Measurements from ENCODE around the gene IDH3B.

DNA sequence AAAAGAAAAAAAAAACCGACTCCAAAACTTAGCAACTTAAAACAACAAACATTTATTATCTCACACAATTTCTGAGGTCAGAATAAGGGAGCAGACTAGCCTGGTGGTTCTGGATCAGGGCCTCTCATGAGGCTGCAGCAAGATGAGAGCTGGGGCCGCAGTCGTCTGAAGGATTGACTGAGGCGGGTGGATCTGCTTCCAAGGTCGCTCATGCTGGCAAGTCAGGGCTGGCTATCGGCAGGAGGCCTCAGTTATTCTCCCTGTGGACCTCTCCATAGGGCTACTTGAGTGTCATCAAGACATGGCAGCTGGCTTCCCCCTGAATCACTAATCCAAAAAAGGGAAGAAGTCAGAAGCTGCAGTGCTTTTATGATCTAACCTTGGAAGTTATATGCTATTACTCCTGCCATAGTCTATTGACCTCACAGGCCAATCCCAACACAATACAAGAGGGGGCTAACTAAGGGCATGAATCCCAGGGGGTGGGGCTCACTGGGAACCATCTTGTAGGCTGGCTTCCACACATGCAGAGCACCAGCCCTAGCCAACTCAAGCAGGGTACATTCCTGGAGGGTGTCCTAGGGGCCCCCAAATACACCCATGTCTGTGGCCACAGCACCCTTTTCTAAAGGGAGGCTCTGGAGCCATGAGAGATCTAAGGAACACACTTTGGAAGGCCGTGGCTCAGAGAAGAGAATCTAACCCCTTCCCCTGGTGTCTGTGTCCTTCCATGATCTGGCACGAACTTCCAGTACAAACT is 39.9 kb upstream of the IDH3B start:
- TF ChIP-seq CTCF (IDR thresholded peaks at IDR 0.05; ENCODE audit: poor library complexity) = no peak
- TF ChIP-seq EZH2 (IDR thresholded peaks at IDR 0.05; ENCODE audit: borderline replicate concordance) = no peak

Measured in hepatocyte (in vitro differentiated cells).